Activated CD4-positive, alpha-beta T cell treated with anti-CD3 and anti-CD28 coated beads, Interleukin-2, amount 10 ng/mL, durations not matched to agents 7 days and 5 days (primary cell): Measurements from ENCODE around the gene PLAAT3. TPM values are rescaled to one million over a fixed set of nuclear protein-coding genes. Genes with fewer than 3 reads are reported as not detected.
"Not testable (repeated sequence)": the region's sequence is repeated elsewhere in the genome, so short reads cannot be mapped to it uniquely, and the experiment has no call there.

Experiments used
- CTCF ChIA-PET: fragments of 350-600 bp; sonication (Branson Sonifier 250); formaldehyde crosslinking; loops from one replicate; lab custom pipeline; 2021; ENCODE audit warnings: antibody characterized with exemption; lab: Charles Lee
- POLR2A ChIA-PET: fragments of 350-600 bp; sonication (Branson Sonifier 250); formaldehyde crosslinking; loops from one replicate; lab custom pipeline; 2021; ENCODE audit warnings: antibody characterized with exemption; lab: Charles Lee
- DNase-seq: peaks from one replicate; pipeline ENCODE4 v3.0.0-alpha.2; 2020
- H3K27ac Mint-ChIP-seq: one replicate; pipeline ENCODE4 v1.8.0; 2021; ENCODE audit warnings: mild to moderate bottlenecking, moderate library complexity, mixed read lengths
- H3K27me3 Mint-ChIP-seq: one replicate; pipeline ENCODE4 v1.8.0; 2021; ENCODE audit warnings: mixed read lengths
- H3K36me3 Mint-ChIP-seq: one replicate; pipeline ENCODE4 v1.8.0; 2021; ENCODE audit warnings: low read depth, mixed read lengths
- H3K4me1 Mint-ChIP-seq: one replicate; pipeline ENCODE4 v1.8.0; 2021; ENCODE audit warnings: mixed read lengths
- H3K4me3 Mint-ChIP-seq: one replicate; pipeline ENCODE4 v1.8.0; 2021; ENCODE audit warnings: mild to moderate bottlenecking, moderate library complexity, mixed read lengths
- H3K9me3 Mint-ChIP-seq: one replicate; pipeline ENCODE4 v1.8.0; 2021; ENCODE audit warnings: mixed read lengths
- total RNA-seq, 2 experiments: library from RNA; stranded (reverse); gene quantifications; one replicate each; pipeline ENCODE4 v1.2.3, GENCODE V29; 2021

Gene PLAAT3
- total RNA-seq, 2 experiments from 2014 or later = 1.3 to 1.9 TPM

DNA sequence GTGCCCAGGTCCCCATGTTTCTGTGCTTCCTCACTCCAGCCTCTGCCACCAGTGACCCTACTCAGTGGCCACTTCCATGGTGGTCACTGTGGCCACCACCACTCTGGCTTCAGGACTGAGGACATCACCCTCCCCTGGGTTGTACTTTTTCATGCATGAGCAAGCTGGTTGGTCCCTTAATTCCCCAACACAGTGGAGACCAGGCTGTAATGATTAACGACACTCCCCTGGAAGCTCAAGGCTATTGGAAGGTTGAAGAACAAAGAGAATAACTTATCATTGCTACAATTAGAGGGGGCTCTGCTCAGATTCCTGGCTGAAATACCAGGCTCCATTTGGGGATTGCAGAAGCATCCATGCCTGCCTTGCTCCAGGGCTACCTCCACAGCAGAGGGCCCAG lies 67.2 kb downstream of the PLAAT3 start:
- peaks cover 44% of the 10 kb centered on the region for H3K36me3 Mint-ChIP-seq
- H3K4me1 Mint-ChIP-seq = peaks cover 23% of the 10 kb centered on the region
- no peaks in the 10 kb centered on the region for H3K9me3 Mint-ChIP-seq
- CTCF ChIA-PET = interaction anchor here (1.4 kb wide), 1 partner anchor 11 kb away, joined by 6 read pairs; the partner anchor contains the start of gene PLAAT4
- H3K27ac Mint-ChIP-seq = no peak overlapping the region
- no peak for DNase-seq
- no peaks in the 10 kb centered on the region for H3K27me3 Mint-ChIP-seq
- POLR2A ChIA-PET = no interaction called here
- H3K4me3 Mint-ChIP-seq = no peak overlapping the region

DNA sequence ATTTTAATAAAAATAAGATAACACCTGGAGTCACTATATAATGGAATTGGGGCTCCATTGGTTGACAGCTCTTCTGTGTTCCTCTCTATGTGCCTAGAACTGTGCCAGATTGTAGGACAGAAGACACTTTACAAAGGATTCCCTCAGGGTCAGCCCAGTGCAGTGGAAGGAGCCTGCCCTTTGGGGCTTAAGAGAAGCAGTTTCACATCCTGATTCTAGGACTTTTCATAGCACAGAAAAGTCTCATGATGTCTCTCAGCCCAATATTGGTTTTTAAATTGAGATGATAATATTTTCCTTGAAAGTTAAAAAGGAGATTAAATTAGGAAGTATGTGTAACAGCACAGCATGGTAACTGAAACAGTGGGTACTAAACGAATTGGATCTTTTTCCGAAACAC lies 70.5 kb downstream of the PLAAT3 start:
- Mint-ChIP-seq H3K27ac (no peak overlapping the region), H3K4me1 (peaks cover 18% of the 10 kb centered on the region), H3K9me3 (no peaks in the 10 kb centered on the region), H3K27me3 (no peaks in the 10 kb centered on the region), H3K36me3 (peaks cover 57% of the 10 kb centered on the region), H3K4me3 (no peak overlapping the region)
- POLR2A ChIA-PET = no interaction called here
- CTCF ChIA-PET = interaction anchor here (1.1 to 2.5 kb wide), 2 partner anchors 8 to 192 kb away, joined by 3 to 9 read pairs; no protein-coding TSS in a partner anchor
- no peak for DNase-seq

DNA sequence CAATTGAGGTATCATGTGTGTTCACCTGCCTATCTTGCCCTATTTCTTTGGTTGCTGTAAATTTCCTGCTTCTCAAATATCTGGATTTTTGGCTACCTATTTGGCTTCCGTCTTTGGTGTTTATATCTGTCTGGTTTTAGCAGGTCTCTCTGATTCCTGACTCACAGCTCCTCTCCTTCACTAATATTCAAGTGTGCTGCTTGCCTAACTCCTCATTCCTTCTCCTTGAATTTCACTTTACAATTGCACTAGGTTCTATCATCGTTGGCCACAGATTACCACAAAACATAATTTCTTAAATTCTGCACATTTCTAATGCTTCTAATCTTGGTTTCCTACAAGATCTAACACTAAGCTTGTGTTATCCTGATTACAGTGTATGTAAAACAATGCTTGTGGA lies 71.7 kb downstream of the PLAAT3 start:
- H3K9me3 Mint-ChIP-seq, DNase-seq, POLR2A ChIA-PET, H3K27ac Mint-ChIP-seq, H3K4me3 Mint-ChIP-seq, H3K27me3 Mint-ChIP-seq: not testable (repeated sequence)
- H3K4me1 Mint-ChIP-seq = peaks cover 30% of the 10 kb centered on the region
- CTCF ChIA-PET = interaction anchor here (1.4 to 2.5 kb wide), 2 partner anchors 9 to 32 kb away, joined by 3 to 9 read pairs; no protein-coding TSS in a partner anchor
- H3K36me3 Mint-ChIP-seq = peaks cover 57% of the 10 kb centered on the region

DNA sequence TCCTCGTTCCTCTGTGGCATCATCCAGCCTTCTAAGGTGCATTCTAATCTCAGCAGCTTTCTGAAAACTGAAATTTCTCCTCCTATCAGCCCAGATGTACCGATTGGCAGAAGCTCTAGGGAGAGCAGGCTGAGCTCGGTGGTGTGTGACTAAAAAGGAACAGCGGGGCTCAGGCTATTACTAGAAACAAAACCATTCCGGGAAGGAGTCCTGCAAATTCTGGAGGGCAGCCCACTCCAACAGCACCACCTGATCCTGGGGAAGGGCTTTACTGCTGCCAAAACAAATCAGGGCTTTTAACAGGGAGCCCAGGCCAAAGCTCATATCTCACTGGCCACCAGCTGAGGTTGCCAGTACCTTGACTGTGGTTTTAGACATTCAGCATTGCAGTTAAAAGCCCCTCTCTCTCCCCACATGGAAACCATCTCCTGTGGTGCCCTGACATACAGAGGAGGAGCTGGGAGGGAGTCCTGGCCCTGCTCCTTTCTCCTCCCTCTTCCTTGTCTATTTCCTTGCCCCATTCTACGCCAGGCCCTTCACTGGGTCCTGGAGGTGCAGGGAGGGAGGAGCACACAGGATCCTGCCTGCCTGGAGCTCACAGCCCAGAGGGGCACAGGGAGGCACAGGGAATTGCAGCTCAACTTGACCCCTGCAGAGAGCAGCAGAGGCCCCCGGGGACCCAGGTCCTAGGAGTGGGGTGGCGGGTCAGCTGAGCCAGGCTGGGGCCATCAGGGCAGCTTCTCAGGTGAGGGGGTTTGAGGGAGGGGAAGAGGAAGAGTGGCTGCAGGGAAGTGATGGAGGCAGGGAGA lies 76.7 kb downstream of the PLAAT3 start:
- Mint-ChIP-seq H3K4me3 (peak overlapping the region; percentile 88), H3K4me1 (peaks cover 70% of the 10 kb centered on the region), H3K36me3 (peaks cover 18% of the 10 kb centered on the region), H3K9me3 (no peaks in the 10 kb centered on the region), H3K27ac (peak overlapping the region; percentile 94), H3K27me3 (no peaks in the 10 kb centered on the region)
- POLR2A ChIA-PET = interaction anchor here (0.6 to 1.5 kb wide), 3 partner anchors 16 to 271 kb away, joined by 3 to 6 read pairs (median 3); no protein-coding TSS in a partner anchor
- no peak for DNase-seq
- CTCF ChIA-PET = interaction anchor here (0.9 to 2.6 kb wide), 10 partner anchors 8 to 66 kb away, joined by 3 to 12 read pairs (median 4); no protein-coding TSS in a partner anchor

DNA sequence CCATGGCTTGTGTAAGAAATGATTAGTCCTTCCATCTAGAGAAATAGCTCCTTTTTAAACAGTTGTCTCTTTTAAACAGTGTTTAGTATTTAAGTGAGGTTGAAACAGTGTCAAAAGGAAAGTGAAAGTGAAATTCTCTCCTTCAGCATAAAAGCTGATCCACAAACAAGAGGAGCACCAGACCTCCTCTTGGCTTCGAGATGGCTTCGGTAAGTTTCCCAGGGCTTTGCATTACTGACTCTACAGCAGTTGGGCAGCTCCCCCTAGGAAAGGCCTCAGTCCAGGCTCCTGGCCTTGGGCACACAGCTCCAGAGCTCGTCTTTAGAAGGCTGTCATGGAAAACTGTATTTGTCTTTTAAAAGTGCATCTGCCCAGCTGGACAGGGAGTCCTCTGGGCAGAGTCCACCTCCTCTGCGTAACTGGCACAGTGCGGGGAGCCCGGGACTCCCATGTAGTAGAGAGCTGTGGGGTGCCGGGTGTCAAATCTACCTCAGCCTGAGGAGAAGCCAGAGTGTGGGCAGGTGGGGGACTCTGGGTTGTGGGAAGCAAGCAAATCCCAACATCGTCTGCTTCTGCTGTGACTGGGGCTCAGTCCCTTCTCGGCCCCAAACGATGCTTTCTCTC lies 77.5 kb downstream of the PLAAT3 start, which contains the start of gene PLAAT4:
PLAAT4 (plus strand) TSS at position 140 of the 624 bp plus-strand sequence; CDS start at position 201, 61 bp downstream.
- ChIA-PET CTCF (interaction anchor here (0.5 to 2.6 kb wide), 12 partner anchors 9 to 67 kb away, joined by 3 to 12 read pairs (median 4); no protein-coding TSS in a partner anchor), POLR2A (interaction anchor here (0.5 to 1.5 kb wide), 3 partner anchors 17 to 38 kb away, joined by 3 to 6 read pairs (median 3); no protein-coding TSS in a partner anchor)
- peaks cover 75% of the 10 kb centered on the region for H3K4me1 Mint-ChIP-seq
- H3K27ac Mint-ChIP-seq = peak within 1 kb of the TSS; percentile 94
- H3K36me3 Mint-ChIP-seq = peaks cover 17% of the 10 kb centered on the region
- H3K9me3 Mint-ChIP-seq = no peaks in the 10 kb centered on the region
- peak within 1 kb of the TSS; percentile 88 for H3K4me3 Mint-ChIP-seq
- H3K27me3 Mint-ChIP-seq = no peaks in the 10 kb centered on the region
- peak; percentile 56 for DNase-seq

DNA sequence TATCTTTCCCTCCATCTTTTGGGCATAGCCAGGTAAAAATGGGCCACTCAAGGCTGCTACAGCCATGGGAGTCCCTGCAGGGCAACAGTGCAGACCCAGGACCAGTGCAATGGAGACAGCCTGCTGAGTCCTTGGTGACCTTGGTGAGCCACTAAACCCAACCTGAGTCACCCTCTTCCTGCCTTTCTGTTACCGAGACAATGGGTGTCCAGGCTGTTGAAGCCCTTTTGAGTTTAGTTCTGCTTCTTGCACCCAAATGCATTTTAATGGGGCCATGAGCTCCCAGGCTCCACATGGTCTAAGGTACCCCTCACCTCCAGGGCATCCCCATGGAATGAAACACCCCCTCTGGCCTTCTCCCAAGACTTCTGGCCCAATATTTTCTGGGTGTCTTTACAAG lies 78.5 kb downstream of the PLAAT3 start:
- CTCF ChIA-PET = interaction anchor here (1.3 to 2.5 kb wide), 3 partner anchors 12 to 29 kb away, joined by 4 to 8 read pairs (median 6); no protein-coding TSS in a partner anchor
- H3K4me1 Mint-ChIP-seq = peaks cover 82% of the 10 kb centered on the region
- POLR2A ChIA-PET = no interaction called here
- no peaks in the 10 kb centered on the region for H3K27me3 Mint-ChIP-seq
- peak overlapping the region; percentile 88 for H3K4me3 Mint-ChIP-seq
- DNase-seq = peak; percentile 34
- no peaks in the 10 kb centered on the region for H3K9me3 Mint-ChIP-seq
- peak overlapping the region; percentile 94 for H3K27ac Mint-ChIP-seq
- peaks cover 13% of the 10 kb centered on the region for H3K36me3 Mint-ChIP-seq

DNA sequence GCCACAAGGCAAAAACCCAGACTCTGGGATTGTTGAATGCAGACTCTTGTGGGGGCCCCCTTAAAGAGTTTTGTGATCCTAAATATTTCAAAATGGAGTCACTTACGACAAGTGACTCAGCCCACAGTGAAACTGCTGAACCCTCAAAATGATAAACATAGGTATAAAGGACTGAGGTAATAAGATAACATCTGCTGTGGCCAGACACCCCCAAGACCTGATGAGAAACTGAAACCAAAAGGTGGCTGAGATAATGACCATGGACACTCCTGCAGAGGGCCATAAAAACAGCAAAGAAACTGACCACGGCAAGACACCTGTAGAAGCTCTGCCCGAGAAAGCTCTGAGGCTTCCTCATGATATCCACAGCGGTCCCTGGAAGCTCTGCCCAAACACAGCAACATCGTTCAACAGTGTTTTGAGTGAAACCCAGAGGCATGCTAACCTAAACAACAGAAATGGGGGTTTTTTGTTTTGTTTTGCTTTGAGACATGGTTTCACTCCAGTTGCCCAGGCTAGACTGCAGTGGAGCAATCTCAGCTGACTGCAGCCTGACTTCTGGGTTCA lies 79.3 kb downstream of the PLAAT3 start:
- Mint-ChIP-seq H3K4me3 (peak overlapping the region; percentile 21), H3K9me3 (no peaks in the 10 kb centered on the region), H3K36me3 (peaks cover 8% of the 10 kb centered on the region), H3K4me1 (peaks cover 81% of the 10 kb centered on the region), H3K27ac (peak overlapping the region; percentile 94), H3K27me3 (no peaks in the 10 kb centered on the region)
- CTCF ChIA-PET = no interaction called here
- DNase-seq = peak; percentile 17
- POLR2A ChIA-PET = interaction anchor here (0.6 kb wide), 1 partner anchor 50 kb away, joined by 3 read pairs; no protein-coding TSS in a partner anchor

DNA sequence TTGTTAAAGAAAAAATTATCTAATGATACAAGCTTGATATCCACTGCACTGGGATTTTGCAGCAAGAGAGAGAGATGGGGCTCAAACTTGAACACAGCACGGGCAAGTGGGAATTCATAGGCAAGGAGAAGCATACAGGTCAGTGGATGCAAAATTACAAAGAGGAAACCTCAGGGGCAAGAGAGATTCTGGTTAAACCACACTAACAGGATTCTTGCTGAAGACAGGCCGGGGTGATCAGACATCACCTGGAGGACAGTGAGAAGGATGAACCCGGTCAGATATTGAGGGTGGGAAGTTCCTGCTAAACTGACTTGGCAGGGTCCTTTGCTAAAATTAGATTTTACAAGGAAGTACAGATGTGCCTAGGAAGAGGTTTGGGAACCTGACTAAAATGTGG lies 80.2 kb downstream of the PLAAT3 start:
- no peaks in the 10 kb centered on the region for H3K9me3 Mint-ChIP-seq
- H3K27ac Mint-ChIP-seq = peak overlapping the region; percentile 72
- peaks cover 85% of the 10 kb centered on the region for H3K4me1 Mint-ChIP-seq
- no peak for DNase-seq
- peaks cover 7% of the 10 kb centered on the region for H3K36me3 Mint-ChIP-seq
- no peak overlapping the region for H3K4me3 Mint-ChIP-seq
- no peaks in the 10 kb centered on the region for H3K27me3 Mint-ChIP-seq
- POLR2A ChIA-PET = interaction anchor here (0.5 kb wide), 1 partner anchor 94 kb away, joined by 3 read pairs; no protein-coding TSS in a partner anchor
- CTCF ChIA-PET = interaction anchor here (1.2 kb wide), 1 partner anchor 55 kb away, joined by 3 read pairs; no protein-coding TSS in a partner anchor

DNA sequence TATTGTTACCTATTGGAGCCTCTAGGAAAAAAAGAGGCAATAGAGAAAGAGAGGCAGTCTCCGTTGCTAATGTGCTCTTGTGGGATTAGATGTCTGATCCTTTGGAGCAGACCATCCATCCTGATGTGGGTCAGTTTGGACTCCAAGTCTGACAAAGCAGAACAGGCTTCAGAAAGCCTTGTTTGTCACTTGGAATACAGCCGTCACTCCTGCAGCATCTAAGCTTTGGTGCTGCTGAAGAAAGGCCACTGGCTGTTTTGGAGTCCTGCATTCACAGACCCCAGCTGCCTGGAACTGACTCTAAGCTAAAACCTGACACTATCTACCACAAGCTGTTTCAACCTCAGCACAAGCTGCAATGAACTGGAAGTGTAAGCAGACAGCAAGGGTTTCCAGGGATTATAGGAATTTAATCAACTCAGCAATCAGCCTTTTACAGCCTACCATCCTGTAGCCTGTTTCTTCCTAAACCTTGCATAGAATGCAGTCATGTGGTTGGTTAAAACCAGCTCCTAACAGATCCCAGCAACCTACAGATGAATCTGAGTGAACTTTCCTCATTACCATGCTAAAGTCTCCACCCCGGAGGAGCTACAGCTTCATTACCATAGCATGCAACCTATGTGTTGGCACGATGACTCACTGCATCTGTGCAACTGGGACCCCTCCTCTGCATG lies 81.3 kb downstream of the PLAAT3 start:
- DNase-seq = no peak
- ChIA-PET POLR2A (interaction anchor here (0.6 kb wide), 1 partner anchor 21 kb away, joined by 3 read pairs; no protein-coding TSS in a partner anchor), CTCF (interaction anchor here (1.1 to 1.3 kb wide), 3 partner anchors 12 to 54 kb away, joined by 3 to 5 read pairs (median 3); no protein-coding TSS in a partner anchor)
- Mint-ChIP-seq H3K36me3 (peaks cover 3% of the 10 kb centered on the region), H3K27ac (no peak overlapping the region), H3K4me3 (no peak overlapping the region), H3K27me3 (no peaks in the 10 kb centered on the region), H3K4me1 (peaks cover 77% of the 10 kb centered on the region), H3K9me3 (no peaks in the 10 kb centered on the region)

DNA sequence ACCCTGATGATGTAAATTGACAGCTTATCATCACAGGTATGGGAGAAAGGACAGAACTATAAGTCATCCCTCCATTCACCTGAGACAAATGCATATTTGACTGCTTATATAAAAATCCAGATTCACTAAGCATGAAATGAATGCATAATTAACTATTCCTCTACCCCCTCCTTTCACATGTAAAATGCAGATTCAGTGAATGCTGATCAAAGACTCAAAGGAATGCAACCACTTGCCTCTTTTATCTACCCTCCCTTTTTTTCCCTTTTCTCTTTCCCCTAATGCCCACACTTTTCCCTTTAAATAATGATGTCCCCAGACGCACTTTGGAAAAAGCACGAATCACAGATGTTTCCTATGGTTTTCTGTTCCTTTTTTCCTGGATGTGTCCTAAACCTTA lies 82.1 kb downstream of the PLAAT3 start:
- POLR2A ChIA-PET = no interaction called here
- H3K36me3 Mint-ChIP-seq = peaks cover under 1% of the 10 kb centered on the region
- DNase-seq = no peak
- no peaks in the 10 kb centered on the region for H3K27me3 Mint-ChIP-seq
- H3K27ac Mint-ChIP-seq = peak overlapping the region; percentile 81
- peaks cover 70% of the 10 kb centered on the region for H3K4me1 Mint-ChIP-seq
- CTCF ChIA-PET = interaction anchor here (1.1 to 1.3 kb wide), 2 partner anchors 11 to 13 kb away, joined by 3 to 5 read pairs; no protein-coding TSS in a partner anchor
- H3K4me3 Mint-ChIP-seq = peak overlapping the region; percentile 12
- H3K9me3 Mint-ChIP-seq = no peaks in the 10 kb centered on the region

DNA sequence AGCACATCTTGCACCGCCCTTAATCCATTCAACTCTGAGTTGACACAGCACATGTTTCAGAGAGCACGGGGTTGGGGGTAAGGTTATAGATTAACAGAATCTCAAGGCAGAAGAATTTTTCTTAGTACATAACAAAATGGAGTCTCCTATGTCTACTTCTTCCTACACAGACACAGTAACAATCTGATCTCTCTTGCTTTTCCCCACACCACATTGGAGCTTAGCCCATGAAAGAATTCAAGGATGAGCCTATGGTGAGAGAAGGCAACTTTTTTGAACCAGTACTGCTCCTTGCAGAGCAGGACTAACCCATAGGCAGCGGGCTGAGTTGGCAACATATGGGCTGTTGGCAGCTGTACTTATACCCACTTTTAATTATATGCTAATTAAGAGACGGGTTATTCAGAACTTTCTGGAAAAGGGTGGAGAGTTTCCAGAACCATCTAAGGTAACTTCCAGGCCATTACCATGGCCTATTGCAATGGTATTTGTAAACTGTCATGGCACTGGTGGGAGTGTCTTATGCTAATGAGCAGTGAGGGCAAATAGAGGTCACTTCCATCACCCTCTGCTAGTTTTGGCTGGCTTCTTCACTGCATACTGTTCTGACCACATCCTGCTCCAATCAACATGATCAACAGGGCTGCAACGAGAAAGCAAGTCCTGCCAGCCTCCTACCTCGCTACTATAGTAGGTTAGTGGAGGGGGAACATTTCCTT lies 83.0 kb downstream of the PLAAT3 start:
- H3K9me3 Mint-ChIP-seq, H3K36me3 Mint-ChIP-seq, H3K27me3 Mint-ChIP-seq, POLR2A ChIA-PET: not testable (repeated sequence)
- DNase-seq = peak; percentile 86
- Mint-ChIP-seq H3K4me3 (peak overlapping the region; percentile 34), H3K27ac (peak overlapping the region; percentile 81), H3K4me1 (peaks cover 67% of the 10 kb centered on the region)
- CTCF ChIA-PET = interaction anchor here (1.2 kb wide), 1 partner anchor 20 kb away, joined by 3 read pairs; no protein-coding TSS in a partner anchor
